Astrocyte (in vitro differentiated cells and primary cell): Measurements from ENCODE around the gene OR4D5.

Source experiments
- CTCF ChIP-seq: IDR thresholded peaks from 2 replicates; pipeline ENCODE4 v1.5.1; 2011; ENCODE audit warnings: low read depth, mild to moderate bottlenecking, inconsistent platforms, low read length, moderate library complexity; ENCODE audit not compliant: insufficient read depth
- EZH2 ChIP-seq: IDR thresholded peaks from 2 replicates; pipeline ENCODE4 v1.6.1; 2012; ENCODE audit warnings: mild to moderate bottlenecking, low read length, inconsistent platforms; ENCODE audit not compliant: insufficient read depth

GRCh38 chr11:123920943-123921342 lies 18.5 kb upstream of the OR4D5 start:
- TF ChIP-seq CTCF (no peak), EZH2 (no peak)
